HG03045 (cell line): ENCODE measurements around the gene ASB2.

Experiments used
- ATAC-seq: cut with Tn5 transposase; IDR thresholded peaks from one replicate; pipeline ENCODE4 v1.9.1; 2021; ENCODE audit warnings: mild to moderate bottlenecking, moderate library complexity; ENCODE audit not compliant: unreplicated experiment

The ASB2 gene

DNA sequence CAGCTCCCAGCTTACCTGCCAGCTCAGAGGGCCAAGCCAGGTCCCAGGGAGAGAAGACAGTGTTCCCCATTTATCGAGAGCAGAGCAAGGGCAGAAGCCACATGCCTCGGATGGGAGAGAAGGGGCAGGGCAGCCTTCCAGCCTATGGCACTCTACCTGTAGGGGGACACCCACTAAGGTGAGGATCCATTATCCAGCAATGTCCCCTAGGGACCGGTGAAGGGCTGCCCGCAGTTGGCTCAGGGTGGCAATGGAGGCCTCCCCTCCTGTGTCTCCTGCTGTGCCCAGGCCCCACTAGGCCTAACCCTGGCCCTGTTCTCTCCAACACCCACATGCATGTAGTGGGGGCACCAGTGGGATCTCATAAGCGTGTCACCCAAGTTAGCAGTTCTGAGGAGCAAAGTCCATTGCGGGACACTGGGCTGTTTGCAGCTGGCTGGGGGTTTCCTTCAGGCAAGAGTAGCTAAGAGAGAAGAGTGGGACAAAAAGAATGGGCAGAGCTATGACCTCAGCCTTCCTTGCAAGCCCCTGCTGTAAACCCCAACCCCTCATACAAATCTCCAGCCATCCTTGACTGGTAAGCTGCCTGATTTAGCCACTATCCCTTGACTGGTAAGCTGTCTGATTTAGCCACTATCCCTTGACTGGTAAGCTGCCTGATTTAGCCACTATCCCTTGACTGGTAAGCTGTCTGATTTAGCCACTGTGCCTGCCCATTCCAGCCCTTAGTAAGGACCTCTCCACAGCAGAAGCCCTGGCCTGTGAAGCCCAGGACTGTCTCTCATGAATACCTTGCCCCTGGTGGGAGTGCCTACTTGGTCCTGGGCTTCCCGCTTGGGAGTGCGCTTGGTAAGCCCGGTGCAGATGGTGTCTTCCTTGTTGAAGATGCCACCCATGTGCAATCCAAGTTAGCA, 5.2 kb upstream of the ASB2 start:
- no peak for ATAC-seq

DNA sequence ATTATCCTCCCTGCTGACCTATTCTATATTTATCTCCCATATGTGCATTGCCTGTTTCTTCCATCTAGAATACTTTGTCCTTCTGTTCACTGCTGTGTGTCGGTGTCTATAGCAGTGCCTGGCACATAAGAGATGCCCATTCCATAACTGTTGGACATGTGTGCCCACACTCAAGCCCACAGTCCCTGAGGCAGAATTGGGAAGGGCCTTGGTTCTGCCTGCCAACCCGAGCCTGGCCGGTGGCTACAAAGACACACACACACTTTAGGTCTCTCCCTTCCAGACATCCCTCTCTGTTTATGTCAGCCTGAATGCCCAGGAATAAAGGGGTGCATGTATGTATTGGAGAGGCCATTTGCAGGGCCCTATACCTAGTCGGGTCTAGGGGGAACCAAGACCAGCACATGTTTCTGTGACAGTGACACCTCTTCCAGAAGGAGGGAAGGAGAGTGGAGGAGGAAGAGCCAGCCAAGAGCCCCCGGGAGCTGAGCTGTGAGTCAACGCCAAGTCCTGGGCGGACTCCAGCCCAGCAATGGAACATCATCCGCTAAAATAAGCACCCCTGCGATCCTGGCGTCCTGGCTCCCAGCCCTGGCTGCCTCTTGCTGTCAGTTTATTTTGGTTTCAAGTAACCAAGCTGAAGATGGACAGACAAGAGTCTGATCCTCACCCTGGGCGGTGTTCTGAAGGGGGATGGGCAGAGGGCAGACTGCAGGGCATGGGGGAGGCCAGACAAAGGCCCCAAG, 4.3 kb upstream of the ASB2 start:
- no peak for ATAC-seq

GRCh38 chr14:93978735-93979134, 2.4 kb upstream of the ASB2 start:
- no peak for ATAC-seq

DNA sequence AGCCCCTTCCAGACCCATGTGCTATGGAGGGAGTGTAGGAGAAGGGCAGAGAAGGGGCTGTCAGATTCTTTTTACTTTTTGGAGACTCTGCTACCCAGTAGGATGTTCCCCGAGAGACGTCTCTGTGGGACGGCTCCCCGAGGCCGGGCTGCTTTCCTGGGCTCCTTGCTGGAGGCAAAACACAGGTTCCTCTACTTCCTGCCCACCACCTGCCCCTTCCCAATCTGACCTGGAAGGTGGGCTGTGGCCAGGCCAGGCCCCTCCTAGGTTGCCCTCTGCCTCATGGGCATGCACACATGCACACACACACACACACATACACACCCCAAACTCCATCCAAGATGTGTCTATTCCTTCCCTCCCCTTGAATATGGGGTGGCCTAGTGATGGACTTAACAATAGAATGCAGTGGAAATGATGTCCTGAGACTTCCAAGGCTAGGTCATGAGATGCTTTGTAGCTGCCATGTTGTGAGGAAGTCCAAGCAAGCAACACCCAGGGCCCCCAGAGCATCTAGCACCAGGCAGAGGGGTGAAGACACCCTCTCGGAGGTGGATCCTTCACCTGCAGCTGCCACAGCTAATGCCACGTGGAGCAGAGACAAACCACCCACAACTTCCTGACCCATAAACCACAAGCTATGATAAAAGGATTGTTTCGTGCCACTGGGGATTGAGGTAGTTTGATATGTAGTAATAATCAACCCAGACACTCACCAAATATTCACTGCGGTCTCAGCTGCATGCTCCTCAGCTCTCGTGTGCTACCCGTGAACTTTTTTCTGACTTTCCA, 1.6 kb upstream of the ASB2 start:
- ATAC-seq, result peak; percentile 37

DNA sequence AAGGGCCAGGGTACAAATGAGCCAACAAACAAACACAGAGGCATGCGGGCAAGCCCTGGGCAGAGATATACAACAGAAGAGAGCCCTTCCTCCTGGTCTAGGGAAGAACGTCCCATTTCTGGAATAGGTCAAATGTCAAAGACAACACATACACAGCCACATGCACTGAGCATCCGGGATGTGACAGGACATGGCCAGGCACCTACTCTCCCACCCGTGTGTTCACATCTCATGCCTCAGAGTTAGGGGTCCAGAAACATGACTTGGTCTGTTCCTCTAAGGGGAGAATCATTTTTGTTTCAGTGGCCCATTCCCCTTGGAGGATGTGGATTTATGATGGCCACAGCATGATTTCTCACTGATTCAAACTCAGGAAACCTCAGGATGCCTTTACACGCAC, 801 bp upstream of the ASB2 start:
- ATAC-seq, result no peak

DNA sequence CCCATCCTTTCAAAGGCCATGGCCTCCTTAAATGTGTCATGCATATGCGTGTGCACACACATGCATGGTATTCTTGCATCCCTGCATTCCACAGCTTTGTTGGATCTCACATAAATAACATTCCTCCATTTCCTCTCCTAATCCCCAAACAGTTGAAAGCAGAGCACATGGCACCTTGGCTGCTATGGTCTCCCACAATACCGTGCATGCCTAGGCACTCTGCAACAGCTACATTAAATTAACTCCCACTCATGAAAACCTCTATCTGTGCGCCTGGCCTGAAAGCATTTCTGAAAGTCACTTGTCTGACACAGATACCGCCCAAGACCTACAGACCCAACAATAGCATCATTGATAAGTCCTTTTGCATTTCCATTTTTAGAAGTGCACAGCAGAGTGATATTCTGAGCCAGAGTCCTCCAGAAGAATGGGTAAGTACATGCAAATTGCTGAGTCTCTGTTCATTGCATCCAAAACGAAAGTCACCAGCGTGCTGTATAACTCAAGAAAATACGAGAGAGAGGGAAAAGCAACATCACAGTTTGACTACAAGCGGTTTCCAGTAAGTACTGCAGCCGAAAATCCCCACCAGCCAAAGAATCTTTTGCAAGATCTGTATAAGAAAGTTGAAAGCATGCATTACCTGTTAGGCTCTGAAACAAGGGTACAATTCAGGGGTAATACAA, 436 bp downstream of the ASB2 start:
- ATAC-seq, result peak; percentile 74

DNA sequence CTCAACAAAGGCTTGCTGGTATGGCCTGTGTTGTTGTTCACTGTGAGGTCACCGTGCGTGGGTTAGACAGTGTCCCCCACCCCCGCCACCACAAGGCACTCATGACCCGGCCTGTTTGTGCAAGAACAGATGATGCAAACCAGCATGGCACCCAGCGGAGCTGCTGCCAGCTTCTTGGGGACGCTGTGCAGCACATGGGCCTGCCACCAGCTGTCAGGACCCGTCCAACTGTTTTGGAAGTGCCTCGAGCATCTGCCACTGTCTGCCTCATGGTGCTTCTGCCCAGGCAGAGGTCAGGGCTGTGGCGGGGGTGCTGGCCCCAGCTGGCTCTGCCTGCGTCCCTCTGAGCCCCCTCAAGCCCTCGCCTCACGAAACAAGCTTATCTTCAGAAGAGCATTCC, 1.5 kb downstream of the ASB2 start:
- no peak for ATAC-seq

GRCh38 chr14:93974299-93974698, 2.1 kb downstream of the ASB2 start:
- no peak for ATAC-seq

DNA sequence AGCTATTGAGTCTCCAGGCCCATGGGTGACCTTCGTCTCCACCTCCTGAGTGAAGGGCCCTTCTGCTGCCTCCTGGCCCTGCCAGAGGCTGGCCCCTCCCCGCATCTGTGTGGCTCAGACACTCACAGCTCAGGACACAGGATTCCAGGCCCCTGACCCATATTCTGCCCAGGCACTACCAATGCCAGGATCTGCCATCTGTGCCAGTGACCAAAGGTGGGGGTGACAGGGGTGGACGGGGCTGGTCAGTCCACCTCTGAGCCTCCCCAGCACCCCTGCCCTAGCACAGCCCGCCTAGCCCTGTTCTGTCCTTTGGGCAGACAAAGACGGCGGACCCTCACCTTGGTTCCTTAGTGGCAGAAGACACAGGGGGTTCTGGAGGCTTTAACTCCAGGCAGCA, 2.8 kb downstream of the ASB2 start:
- ATAC-seq, result no peak

GRCh38 chr14:93972618-93973205, 3.7 kb downstream of the ASB2 start:
- no peak for ATAC-seq

- ATAC-seq, result no peak
Observed at GRCh38 chr14:93971635-93972027, 4.7 kb downstream of the ASB2 start.

DNA sequence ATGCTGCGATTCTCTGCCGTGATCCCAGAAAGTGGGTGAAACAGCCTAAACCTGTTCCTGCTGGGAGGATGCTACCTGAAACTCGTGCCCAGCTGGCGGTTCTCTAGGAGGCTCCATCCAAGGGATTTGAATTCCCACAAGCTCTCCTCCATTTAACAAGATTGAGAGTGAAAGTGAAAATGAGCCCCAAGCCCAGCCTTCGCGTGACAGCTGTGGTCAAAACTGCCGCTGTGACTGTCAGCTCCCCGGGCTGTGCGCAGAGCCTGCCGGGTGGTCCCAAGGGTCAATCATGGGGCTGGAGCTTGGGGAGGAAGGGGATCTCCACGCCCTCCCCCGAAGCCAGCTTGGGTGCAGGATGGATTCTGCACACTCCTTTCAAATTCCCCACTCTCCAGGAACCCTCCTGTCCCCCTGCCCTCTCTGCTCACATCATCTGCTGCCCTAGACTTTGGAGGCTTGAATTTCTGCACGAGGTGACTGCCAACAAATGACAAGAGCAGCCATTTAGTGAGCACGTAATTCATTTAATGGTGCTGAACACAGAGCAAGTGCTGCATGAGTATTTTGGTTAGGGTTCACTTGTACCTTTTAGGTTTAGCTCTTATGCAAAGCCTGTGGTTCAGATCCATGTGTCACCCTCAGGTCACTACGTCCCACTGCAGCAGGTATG, 5.3 kb downstream of the ASB2 start:
- ATAC-seq, result peak; percentile 40

GRCh38 chr14:93970585-93970964, 5.8 kb downstream of the ASB2 start:
- peak; percentile 29 for ATAC-seq

DNA sequence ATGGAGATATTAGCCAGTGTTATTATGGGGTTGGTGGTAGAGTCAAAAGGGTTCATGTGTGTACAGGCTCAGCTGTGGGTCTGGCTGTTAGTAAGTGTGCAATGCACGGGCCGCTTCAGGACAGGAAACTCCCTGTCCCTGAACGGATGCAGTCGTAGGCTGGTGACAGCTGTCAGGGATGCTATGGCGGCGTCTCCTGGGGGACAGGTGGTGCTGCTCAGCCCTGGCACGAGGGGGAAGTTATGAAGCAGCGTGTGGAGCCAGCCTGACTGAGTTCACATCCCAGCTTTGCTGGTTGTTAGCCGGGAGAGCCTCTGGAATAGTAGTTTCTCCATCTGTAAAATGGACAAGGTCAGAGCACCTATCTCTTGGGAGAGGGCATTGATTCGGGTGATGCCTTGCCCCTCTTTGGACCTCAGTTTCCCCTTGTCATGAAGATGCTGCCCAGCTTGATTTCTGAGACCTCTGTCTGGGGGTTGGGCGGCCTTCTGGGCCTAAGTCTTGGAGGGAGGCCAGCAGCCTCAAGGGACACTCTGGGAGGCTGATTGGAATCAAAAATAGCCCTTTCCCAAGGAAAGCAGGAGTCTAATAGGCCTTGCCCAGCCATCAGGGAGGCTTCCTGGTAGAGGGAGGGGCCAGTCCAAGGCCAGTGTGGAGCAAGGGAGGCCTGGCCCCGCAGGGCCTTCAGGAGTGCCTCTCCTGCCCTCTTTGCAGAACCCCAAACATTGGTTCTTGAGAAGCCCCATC, 7.1 kb downstream of the ASB2 start:
- ATAC-seq, result no peak

DNA sequence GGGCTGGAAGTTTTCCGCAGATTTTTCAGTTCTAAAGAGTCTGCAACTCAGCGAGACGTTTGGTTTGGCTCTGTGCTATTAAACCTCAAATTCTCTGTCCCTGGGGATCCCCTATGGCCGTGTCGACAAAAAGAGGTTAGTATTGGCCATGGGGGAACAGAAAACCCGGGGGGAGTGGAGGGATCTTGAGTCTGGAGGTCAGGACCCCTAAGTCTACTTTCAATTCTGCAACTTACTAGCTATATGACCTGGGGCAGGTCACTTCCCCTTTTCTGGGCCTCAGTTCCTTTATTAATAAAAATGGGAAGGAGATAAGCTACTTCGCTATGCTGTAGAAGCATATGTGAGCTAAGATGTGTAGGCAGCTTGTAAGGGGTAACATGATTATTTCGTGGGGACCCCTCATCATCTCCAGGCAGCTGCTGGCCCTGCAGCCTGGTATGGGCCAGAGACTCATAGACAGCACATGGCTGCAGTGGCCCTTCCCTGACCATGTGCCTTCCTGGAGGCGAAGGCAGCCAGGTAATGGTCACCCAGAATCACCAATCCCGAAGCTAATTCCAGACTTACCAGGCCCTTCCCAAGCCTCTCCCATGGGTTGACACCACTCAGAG, 8.6 kb downstream of the ASB2 start:
- peak; percentile 24 for ATAC-seq

GRCh38 chr14:93965946-93966474, 10.4 kb downstream of the ASB2 start:
- no peak for ATAC-seq

GRCh38 chr14:93965287-93965821, 11.0 kb downstream of the ASB2 start:
- no peak for ATAC-seq

DNA sequence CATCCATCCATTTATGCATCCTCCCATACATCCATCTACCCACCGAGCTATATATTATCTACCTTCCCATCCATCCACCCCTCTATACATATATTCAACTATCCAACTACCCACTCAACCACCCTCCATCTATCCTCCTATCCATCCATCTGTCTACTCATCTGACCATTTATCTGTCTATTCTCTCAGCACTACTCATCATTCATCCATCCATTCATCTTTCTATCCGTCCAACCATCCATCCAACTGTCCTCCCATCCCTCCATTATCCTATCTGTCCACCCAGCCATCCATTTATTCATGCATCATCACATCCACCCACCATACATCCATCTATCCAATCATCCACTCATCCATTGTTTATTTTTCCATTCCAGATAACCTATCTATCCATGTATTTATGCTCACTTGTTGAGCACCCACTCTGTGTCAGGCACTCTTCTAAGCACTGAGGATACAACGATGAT, 11.5 kb downstream of the ASB2 start:
- no peak for ATAC-seq
